Pons (tissue), 1 donor: ENCODE data around the gene RELB.

Experiments
- DNase-seq: peaks from one replicate; pipeline ENCODE4 v3.0.0-alpha.2; 2016; ENCODE audit warnings: low spot score

Gene RELB

DNA sequence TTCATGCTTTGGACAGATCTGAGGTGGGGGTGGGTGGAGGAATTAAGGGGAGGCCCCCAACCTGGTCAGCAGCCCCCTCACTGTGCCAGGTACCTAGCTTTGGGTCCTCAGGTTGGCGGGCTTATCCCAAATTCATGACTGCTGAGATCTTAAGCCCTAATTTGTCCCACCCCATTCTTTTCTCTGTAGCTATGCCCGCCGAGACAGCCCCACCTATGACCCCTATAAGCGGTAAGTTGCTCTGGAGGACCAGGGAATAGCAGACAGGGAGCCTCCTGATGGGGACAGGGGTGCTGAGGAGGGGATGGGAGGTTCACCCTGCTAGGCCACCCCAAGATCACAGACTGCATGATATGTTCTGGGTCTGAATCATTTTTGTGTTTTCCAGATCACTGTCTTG lies 60.7 kb downstream of the RELB start:
- no peak for DNase-seq

DNA sequence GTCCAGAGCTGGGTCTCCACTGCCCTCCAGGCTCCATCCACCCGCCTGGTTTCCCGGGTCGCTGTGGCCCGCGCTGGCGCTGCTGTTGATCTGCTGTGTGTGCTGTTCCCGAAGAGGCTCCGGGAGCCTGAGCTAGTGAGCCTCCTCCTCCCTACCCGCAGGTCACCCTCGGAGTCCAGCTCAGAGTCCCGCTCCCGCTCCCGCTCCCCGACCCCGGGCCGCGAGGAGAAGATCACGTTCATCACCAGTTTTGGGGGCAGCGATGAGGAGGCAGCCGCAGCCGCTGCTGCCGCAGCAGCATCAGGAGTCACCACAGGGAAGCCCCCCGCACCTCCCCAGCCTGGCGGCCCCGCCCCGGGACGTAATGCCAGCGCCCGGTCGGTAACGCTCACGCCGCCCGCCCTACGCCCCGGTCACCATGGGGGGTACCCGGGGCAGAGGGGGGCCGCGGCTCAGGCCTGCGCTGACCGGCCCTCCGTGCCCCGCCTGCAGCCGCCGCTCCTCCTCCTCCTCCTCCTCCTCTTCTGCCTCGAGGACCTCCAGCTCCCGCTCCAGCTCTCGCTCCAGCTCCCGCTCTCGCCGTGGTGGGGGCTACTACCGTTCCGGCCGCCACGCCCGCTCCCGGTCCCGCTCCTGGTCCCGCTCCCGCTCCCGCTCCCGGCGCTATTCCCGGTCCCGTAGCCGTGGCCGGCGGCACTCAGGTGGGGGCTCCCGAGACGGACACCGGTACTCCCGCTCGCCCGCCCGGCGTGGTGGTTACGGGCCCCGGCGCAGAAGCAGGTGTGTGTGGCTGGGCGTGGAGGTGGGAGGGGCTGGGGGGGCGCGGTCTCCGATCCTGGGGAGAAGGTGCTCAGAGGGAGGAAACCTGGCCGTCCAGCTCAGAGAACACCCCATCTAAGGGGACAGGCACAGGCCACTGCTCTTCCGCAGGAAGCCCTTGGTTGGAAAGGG lies 62.9 kb downstream of the RELB start:
- no peak for DNase-seq

DNA sequence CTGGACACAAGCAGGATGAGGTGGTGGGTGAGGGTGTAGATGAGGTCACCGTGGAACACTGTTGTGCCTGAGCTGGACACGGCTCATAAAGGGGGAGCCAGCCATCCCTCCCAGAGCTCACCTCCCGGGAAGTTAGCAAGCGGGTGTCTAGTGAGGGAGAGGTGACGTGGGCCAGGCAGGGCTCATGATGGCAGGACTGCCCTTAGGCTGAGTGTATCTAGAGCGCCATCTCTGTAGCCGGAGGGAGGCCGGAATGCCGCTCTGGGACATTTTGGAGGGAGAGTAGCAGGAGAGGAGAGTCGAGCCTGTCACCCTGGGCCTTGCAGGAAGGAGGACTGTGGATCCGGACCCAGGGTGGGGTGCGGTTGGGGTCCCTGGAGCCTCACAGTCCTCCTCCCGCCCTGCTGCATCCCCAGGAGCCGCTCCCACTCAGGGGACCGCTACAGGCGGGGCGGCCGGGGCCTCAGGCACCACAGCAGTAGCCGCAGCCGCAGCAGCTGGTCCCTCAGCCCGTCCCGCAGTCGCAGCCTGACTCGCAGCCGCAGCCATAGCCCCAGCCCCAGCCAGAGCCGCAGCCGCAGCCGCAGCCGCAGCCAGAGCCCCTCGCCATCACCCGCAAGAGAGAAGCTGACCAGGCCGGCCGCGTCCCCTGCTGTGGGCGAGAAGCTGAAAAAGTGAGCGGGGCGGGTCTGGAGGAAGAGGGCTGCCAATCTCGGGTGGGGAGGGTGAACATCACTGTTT lies 65.8 kb downstream of the RELB start:
- DNase-seq: no peak

DNA sequence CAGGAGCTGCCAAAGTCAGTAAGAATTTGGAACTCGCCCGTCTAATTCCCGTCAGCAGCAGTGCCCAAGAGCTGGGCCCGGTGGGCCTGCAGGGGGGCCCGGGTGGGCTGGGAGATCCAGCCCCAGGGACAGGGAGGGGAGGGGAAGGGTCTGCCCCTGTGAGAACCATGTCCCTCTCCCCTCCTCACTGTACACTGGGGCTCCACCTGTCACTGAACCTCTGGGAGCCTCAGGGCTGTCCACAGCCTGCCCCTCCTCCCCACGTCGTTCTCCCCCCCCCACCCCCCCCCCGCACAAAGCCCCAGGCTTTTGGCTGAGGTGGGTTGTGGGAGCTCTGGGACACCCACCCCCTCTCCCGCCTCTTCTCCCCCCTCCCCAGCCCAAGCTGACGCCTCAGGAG lies 66.8 kb downstream of the RELB start:
- no peak for DNase-seq

DNA sequence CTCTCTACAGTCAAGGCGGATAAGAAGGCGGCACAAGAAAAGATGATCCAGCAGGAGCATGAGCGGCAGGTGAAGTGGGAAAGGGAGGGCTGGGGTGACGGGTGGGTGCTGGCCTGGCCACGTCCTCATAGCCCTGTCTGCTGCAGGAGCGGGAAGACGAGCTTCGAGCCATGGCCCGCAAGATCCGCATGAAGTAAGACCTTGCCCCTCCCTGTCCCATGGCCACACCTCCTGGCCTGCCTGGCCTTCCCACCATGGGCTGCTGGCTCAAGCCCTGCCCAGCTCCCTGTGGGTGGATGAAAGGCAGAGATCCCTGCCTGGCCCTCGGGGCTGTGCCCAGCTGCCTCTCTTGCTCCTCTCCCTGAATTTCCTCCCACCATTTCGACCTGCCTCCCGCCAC lies 67.8 kb downstream of the RELB start:
- no peak for DNase-seq

DNA sequence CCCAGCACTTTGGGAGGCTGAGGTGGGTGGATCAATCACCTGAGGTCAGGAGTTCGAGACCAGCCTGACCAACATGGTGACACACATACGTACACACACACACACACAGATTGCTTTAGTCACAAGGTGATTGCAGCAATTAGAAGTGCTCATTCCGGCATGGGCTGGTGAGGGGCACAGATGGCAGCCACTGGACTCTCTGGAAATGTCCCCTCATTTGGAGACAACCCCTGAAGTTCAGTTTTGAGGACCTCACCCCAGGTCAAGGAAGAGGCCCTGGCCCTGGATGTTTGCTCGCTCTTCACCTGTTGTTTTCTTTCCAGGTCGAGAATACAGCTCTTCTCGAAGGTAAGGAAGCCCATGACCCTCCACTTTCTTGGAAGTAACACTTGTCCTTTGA lies 69.0 kb downstream of the RELB start:
- no peak for DNase-seq

DNA sequence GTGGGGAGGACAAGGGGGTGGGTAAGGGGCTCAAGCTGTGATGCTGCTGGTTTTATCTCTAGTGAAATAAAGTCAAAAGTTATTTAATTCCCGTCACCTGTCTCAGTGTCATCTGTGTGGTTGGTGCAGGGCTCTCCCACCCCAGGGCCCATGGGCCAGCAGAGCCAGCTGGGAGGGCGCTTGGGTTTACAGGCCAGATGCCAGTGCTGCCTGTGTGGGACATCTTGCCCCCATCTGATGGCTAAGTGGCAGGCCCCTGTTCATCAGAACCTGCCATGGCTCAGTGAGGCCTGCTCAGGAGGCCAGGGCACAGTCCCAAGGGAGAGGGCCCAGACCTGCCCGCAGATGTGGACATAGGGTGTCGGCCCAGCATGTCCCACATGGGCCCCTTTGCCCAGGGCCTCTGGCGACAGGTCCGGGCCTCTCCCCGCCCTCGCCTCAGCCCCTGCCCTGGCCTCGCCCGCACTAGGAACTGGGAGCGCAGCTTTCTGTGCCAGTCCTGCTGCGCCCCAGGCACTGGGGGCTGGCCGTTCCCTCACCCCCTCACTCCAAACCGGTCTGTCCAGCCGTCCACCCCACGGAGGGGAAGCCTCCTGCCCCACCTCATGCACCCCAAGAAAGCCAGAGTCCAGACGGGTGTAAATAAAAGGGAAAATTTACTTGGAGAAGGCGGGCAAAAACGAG lies 69.7 kb downstream of the RELB start:
- no peak for DNase-seq

DNA sequence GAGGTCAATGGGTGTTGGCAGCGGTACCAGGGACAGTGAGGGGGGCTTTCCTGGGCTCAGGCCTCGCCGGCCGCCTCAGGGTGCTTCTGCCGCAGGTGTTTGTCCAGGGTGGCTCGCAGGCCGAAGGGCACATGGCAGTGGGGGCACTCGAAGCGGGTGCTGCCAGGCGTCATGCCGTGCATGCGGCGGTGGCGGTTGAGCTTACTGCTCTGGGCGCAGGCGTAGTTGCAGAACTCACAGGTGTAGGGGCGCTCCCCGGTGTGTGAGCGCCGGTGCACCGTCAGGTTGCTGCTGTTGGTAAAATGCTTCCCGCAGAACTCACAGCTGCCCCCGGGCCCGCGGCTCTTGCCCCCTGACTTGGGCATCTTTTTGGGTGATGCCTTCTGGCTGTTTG lies 70.3 kb downstream of the RELB start:
- DNase-seq: no peak

DNA sequence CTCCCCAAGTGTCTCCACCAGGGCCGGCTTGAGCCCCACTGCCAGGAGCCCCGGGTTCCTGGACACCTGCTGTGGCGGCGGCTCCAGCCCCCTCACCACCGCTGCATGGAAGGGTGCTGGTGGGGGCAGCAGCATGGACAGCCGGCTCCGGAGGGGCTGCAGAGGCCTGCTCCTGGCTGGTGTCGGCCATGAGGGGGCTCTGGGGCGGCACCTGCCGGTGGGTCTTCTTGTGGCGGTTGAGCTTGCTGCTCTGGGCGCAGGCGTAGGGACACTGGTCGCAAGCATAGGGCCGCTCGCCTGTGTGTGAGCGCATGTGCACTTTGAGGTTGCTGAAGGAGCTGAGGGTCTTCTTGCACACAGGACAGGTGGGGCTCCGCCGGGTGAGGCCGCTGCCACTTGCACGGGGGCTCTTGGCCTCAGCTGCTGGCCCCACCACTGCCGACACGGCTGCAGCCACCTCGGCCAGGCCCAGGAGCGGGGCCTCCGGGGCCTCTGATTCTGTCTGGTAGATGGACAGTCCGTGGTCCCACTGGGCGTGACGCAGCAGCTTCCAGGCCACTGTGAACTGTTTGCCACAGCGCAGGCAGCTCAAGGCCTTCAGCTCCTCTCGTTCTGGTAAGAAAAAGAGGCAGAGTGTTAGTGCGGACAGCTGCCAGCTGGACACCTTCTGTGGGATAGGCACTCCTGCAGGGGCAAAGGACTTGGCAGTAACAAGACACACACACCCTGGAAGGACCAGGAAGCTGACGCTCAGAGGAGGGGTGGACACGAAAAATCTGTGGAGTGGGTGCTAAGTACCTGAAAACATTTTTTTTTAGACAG lies 70.9 kb downstream of the RELB start:
- no peak for DNase-seq

DNA sequence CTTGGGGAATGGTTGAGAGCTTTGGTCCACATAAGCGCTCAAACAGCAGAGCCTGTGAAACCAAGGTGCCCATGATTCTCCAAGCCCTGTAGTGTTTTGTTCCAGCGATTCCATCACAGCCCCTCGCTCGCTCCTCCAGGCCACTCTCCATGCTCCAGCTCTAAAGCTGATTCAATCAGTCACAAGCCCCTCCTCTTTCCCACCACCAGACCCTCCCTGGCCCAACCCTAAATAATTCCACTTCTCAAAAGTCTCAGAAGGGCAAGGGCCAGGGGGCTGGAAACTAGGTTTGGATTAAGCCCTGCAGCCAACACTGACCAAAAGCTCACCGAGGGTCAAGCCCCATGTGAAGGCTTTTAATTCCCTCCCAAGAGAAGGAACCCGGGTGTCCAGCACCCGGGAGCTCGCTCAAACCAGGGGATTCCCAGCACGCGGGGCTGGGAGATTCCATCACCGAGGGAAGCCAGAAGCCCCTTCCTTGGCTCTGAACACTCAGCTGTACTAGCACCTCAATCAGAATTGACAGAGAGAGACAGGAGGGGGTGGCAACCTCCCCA lies 73.6 kb downstream of the RELB start:
- no peak for DNase-seq

DNA sequence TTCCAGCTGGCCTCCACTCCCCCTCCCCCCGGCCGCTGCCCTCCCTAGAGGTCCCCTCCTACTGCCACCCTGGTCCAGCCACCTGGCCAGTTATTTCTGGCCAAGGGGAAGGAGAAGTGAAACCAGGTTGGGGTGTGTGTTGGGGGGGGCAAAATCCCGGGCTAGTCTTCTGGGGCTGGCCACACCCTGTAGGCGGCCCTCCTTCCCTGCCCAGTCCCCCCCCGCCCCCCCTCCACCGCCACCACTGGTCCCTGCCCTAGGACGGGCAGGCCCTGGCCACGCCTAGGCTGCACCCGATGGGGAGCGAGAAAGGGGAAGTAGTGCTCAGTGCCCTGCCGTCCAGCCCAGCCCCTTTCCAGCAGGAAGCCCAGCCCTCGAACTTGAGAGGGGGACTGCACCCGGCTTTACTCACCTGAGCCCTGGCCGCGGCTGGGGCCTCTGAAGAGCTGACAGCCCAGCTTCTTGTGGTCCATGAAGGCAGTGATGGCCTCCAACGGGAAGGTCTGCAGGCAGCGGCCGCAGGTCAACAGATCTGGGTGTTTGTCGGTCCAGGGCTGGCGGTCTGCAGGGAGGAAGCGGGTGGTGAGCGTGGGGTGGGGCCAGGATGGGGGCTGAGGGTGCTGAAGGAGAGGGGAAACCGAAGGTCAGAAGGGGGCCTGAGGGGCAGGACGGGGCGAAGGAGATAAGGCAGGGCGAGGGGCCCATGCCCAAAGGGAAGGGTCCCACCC lies 74.2 kb downstream of the RELB start:
- DNase-seq: no peak

DNA sequence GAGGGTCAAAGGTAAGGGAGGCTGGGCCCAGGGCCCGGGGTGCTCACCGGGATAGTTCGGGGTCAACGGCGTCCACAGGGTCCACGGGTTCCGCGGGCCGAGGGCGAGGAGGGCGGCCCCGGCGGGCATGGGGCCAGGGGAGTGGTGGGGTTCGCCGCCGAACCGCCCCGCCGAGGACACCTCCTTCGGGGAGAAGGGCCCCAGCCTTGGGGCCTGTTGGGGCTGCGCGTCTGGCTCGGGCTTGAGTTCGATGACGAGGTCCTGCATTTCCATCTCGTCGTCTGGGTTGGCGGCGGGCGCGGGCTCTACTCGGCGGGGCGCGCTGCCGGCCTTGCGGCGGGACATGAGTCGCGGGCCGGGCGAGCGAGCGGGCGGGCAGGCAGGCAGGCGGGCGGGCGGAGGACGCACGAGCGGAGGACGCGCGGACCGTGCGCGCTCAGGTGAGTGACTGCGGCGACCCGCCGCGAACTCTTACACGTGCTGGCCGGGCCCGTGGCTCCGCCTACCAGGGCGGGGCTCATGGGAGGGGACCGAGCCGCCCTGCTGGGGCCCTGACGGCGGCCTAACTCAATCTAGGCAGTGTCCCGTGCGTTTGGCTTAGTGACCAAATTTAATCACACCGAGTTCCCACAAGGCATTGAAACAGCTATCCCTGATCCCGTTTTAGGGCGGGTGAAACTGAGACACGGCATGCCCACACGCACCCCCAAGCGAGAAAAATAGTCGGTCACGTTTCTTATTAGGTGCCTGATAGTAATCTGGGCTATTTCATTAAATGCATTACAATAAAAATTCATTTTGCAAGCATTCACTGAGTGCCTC lies 75.0 kb downstream of the RELB start, which contains the start of gene ZNF296:
TSS of gene ZNF296 (minus strand) at position 450 of the 822 bp plus-strand sequence. CDS start at position 345, 105 bp downstream.
- DNase-seq: no peak

DNA sequence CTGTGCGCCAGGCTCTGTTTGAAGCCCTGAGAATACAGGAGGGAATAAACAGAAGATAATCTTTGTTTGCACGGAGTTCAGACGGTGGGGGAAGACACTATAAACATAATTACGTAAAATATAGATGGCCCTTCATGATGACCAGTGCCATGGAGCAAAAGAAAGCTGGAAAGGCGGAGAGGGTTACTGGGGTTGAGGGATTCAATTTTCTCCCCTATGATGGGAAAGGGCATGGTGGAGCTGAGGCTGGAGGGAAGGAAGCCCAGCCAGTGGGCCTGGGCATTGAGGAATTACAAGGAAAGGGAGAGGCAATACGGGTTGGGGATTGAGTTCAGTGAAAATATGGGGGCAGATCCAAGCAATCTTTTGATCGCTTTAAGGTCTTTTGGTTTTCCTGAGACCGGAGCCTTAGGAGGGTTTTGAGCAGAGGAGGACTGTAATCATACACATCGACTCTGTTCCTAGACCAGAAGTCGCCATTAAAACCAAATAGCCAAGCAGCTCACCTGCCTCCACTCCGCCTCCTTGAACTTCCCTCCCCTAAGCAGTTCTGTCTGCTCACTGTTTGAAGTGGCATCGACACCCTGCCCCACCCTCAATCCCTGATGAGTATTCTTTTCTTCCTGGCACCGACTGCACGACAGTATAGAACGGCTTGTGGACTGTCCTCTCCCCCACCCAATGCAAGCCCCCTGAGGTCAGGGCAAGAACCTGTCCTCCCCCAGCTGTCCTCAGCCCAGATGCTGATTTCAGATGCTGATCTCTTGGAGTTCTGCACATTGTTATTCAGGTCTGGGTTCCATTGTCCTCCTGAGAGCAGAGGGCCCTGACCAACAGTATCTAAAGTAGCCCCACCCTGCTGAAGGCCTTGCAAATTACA lies 75.8 kb downstream of the RELB start:
- DNase-seq: no peak

DNA sequence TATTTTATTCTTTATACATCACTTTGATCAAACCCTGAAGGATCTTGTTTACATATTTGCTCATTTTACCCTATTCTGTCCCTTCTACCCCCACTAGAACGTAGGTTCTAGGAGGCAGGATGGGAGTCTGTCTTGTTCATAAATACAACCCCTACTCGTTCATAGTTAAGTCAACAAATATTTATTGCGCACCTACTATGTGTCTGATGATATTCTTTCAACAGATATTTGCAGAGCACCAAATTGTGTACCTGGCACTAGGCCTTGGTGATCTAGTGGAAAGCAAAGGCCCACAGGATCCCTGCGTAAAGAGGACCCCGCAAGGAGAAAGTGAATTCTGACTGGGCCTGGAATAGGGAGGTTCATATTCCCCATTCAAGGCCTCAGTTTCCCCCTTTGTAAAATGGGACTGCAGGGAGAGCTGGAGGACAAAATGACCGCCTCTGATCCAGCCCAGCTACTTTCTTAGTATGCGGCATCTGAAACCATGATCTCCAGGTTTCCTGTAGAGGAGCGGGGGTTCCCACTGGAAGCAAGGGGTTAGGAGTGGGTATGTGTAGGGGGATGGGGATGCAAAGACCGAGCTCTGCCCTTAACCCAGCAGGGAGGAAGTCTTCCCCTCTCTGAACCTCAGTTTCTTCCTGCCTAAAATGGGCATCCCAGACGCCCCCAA lies 77.3 kb downstream of the RELB start:
- no peak for DNase-seq

DNA sequence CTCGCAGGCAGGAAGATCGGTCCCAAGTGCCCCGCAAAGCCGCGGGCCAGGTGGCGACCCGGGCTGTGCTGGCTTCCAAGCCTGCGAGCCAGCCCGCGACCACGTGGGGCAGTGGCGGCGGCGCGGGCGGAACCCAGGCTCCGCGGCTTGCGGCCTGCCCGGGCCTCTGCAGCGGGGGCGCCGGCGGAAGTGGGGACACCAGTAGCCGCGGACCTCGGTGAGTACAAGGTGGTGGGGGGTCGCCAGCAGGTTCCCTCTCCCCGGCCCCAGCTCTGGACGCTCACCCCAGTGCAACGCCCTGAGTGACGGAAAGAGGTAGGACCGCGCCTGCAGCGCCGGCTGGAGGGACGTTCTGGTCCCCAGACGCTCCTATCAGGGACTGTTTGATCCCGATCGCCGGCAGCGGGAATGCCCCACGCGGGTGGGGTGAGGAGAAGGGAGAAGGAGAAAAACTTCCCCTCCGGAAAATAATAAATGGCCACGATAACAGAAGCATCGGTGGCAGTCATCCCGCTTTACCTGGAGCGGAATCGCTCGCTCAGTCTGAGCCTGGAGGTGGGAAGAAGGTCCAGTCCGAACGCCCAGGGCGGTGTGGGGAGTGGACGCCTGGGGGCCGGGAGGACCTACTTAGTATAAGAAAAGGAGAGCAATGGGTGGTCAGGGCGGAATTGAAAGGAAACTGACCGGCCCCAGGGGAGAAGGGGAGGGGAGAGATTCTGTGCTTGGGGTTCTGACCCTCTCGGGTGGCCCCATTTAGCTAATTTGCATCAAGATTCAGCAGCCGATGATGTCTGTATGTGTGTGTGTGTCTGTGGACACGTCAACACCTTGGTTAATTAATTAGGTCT lies 78.0 kb downstream of the RELB start, which contains the start of gene GEMIN7:
TSS of gene GEMIN7 (plus strand) at position 198 of the 848 bp plus-strand sequence. CDS start 10,855 bp downstream, outside the sequence.
- DNase-seq: no peak

DNA sequence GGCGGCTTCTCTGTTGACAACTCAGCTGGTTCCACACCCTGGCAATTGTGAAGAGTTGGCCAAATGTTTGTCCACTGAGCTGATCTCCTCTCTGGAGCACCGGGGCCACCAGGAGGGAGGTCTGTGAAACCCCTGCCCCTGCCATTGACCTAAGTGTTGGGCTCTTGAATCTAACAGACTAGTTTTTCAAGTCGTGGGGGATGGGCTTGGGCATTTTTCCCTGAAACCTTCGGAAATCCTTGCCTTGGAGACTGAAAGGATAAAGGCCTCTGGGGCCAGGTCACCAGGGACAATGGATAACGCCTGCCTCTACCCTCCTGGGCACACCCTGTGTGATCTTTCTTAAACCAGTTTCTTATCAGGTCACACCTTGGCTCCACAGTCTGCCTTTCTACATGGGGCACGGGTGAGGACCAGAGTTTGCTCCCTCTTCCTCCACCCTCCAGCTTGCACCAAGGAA lies 78.7 kb downstream of the RELB start:
- no peak for DNase-seq

DNA sequence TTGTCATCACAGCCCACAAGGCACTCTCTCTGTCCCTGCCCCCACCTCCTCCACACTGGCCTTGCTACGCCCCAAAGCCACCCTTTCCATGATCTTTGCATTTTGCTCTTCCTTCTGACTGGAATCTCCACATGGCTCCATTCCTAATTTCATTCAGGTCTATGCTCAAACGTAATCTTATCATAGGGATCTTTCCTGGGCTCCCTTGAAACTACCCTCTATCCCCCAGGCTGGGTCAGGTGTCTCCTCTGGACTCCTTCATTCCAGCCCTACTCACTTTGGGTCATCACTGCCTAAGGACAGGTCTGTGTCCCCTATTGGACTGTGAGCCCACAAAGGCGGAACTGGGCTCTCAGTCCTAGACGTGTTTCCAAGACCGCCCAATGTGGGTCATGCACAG lies 80.9 kb downstream of the RELB start:
- no peak for DNase-seq
